SK-N-MC (cell line): ENCODE measurements around the gene C1orf74.
"Not testable (repeated sequence)": the region's sequence is repeated elsewhere in the genome, so short reads cannot be mapped to it uniquely, and the experiment has no call there.

Experiments
- DNase-seq: peaks from one replicate; pipeline ENCODE4 v3.0.0-alpha.2; 2011; ENCODE audit warnings: low read depth, low spot score
- H3K27ac ChIP-seq: fragments of 200-600 bp; sonication (generic); 2 replicates; pipeline ENCODE4 v1.5.1; 2016; ENCODE audit warnings: mixed run types
- H3K36me3 ChIP-seq: fragments of 200-600 bp; sonication (generic); 2 replicates; pipeline ENCODE4 v1.6.1; 2017; ENCODE audit warnings: antibody characterized with exemption, low read length, mixed read lengths; ENCODE audit not compliant: insufficient read depth
- H3K4me3 ChIP-seq: fragments of 200-600 bp; sonication (generic); 2 replicates; pipeline ENCODE4 v1.5.1; 2016
- H3K9ac ChIP-seq: fragments of 200-600 bp; sonication (generic); 2 replicates; pipeline ENCODE4 v1.8.0; 2017; ENCODE audit warnings: mixed run types, mixed read lengths; ENCODE audit not compliant: insufficient read length
- H3K9me3 ChIP-seq: fragments of 200-600 bp; sonication (generic); 2 replicates; pipeline ENCODE4 v1.6.1; 2017; ENCODE audit warnings: low read depth, mild to moderate bottlenecking, antibody characterized with exemption, low read length, moderate library complexity, mixed read lengths
- EZH2 ChIP-seq: fragments of 200-600 bp; sonication (generic); IDR thresholded peaks from one replicate; pipeline ENCODE4 v1.6.1; 2017; ENCODE audit warnings: antibody characterized with exemption
- FOXP2 ChIP-seq: optimal IDR thresholded peaks from 2 replicates; pipeline ENCODE3; 2011; ENCODE audit warnings: mild to moderate bottlenecking, moderate library complexity; ENCODE audit not compliant: insufficient read depth; ENCODE audit errors: extremely low read length, control extremely low read depth
- POLR2AphosphoS5 ChIP-seq: IDR thresholded peaks from 2 replicates; pipeline ENCODE4 v1.6.1; 2012; ENCODE audit warnings: mild to moderate bottlenecking, low read depth, low read length, borderline replicate concordance

The C1orf74 gene

GRCh38 chr1:209800984-209801834, 16.9 kb upstream of the C1orf74 start:
- H3K27ac ChIP-seq = no peak overlapping the region
- no peak for TF ChIP-seq EZH2
- no peak for TF ChIP-seq POLR2AphosphoS5
- no peak for TF ChIP-seq FOXP2
- H3K9me3 ChIP-seq = no peaks in the 10 kb centered on the region
- no peak for DNase-seq
- no peaks in the 10 kb centered on the region for H3K36me3 ChIP-seq
- no peak overlapping the region for H3K9ac ChIP-seq
- no peak overlapping the region for H3K4me3 ChIP-seq

GRCh38 chr1:209797978-209798639, 13.8 kb upstream of the C1orf74 start:
- Histone ChIP-seq H3K27ac (no peak overlapping the region), H3K9me3 (no peaks in the 10 kb centered on the region), H3K9ac (no peak overlapping the region), H3K36me3 (no peaks in the 10 kb centered on the region), H3K4me3 (no peak overlapping the region)
- TF ChIP-seq POLR2AphosphoS5 = no peak
- no peak for DNase-seq

DNA sequence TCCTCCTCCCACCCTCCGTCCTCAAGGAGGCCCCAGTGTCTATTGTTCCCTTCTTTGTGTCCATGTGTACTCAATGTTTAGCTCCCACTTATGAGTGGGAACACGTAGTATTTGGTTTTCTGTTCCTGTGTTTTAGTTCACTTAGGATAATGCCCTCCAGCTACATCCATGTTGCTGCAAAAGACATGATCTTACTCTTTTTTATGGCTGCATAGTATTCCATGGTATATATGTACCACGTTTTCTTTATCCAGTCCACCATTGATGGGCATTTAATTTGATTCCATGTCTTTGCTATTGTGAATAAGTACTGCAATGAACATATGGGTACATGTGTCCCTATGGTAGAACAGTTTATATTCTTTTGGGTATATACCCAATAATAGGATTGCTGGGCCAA, 9.4 kb upstream of the C1orf74 start:
- not testable (repeated sequence) for H3K4me3 ChIP-seq, H3K27ac ChIP-seq, H3K9me3 ChIP-seq, DNase-seq, H3K9ac ChIP-seq, H3K36me3 ChIP-seq

DNA sequence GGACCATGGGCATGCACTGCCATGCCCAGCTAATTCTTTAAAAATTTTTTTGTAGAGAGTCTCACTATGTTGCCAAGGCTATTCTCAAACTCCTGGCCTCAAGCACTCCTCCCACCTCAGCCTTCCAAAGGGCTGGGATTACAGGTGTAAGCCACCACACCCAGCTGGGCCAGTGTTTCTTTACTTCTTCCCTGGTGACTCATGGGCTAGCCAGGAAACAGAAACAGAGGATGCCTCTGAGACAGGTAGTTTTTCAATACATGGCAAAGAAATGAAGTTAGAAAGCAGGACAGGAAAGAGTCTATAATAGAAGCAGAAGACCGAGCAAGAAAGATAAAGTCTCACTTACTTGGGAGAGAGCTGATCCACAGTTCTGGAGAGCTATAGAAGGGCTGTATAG, 7.6 kb upstream of the C1orf74 start:
- Histone ChIP-seq H3K9ac (no peak overlapping the region), H3K4me3 (no peak overlapping the region), H3K36me3 (no peaks in the 10 kb centered on the region), H3K27ac (no peak overlapping the region), H3K9me3 (no peaks in the 10 kb centered on the region)
- DNase-seq = no peak
- TF ChIP-seq POLR2AphosphoS5 = no peak
- TF ChIP-seq FOXP2 = no peak
- no peak for TF ChIP-seq EZH2

DNA sequence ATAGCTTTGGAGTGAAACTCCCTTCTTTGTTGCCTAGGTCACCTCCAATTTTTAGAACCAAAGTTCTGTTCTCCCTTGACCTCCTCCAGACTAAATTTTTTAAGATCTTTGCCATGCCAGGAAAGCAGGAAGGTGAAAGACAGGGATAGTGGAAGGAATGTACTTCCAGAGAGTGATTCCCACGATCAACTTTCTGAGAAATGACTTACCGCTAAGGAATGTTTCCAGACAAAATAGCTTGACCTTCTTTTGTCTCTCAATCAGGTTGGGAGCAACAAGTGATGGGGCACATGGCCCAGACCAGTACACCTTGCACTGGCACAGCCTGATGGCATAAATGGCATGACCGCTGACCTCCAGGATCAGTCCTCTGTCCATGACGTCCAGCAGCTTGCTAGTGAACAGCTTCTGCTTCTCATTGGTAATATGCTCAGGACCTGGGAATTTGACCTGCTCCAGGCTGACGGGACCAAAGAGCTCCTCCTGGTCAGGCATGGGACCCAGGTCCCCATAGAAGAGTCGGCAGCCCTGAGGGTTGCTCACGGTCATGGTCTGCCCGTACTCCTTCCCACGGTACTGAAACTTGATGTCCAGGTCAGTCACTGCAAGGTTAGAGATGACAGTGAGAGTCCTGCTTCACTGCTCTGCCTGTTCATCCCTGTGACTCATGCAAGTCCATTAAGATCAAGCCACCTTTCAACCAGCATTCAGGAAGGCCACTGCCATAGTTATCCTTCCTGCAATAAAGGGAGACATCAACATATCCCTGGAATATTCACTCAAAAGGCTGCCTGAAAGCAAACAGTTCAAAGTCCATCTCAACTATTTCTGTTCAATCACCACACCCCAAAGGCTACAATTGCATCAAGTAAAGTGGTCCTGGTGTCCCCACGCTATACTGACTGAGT, 6.2 kb upstream of the C1orf74 start:
- H3K9me3 ChIP-seq = no peaks in the 10 kb centered on the region
- no peak overlapping the region for H3K9ac ChIP-seq
- no peak overlapping the region for H3K4me3 ChIP-seq
- H3K27ac ChIP-seq = no peak overlapping the region
- TF ChIP-seq FOXP2 (no peak), EZH2 (no peak), POLR2AphosphoS5 (no peak)
- H3K36me3 ChIP-seq = no peaks in the 10 kb centered on the region
- no peak for DNase-seq

- TF ChIP-seq FOXP2 (no peak), POLR2AphosphoS5 (no peak), EZH2 (no peak)
- no peak for DNase-seq
- no peak overlapping the region for H3K4me3 ChIP-seq
These were observed 4.9 kb upstream of the C1orf74 start for GRCh38 chr1:209789245-209789644.

GRCh38 chr1:209787551-209787950, 3.2 kb upstream of the C1orf74 start:
- Histone ChIP-seq H3K27ac (no peak overlapping the region), H3K36me3 (peaks cover 6% of the 10 kb centered on the region; the same call in 1 of the 2 replicates), H3K4me3 (no peak overlapping the region), H3K9ac (no peak overlapping the region), H3K9me3 (peaks cover 5% of the 10 kb centered on the region; the same call in 1 of the 2 replicates)
- DNase-seq = no peak
- TF ChIP-seq FOXP2 (no peak), EZH2 (no peak), POLR2AphosphoS5 (no peak)

More at GRCh38 chr1:209789245-209789644, 4.9 kb upstream of the C1orf74 start:
- H3K9me3 ChIP-seq = peaks cover 5% of the 10 kb centered on the region; the same call in 1 of the 2 replicates
- no peak overlapping the region for H3K27ac ChIP-seq
- H3K9ac ChIP-seq = no peak overlapping the region
- no peaks in the 10 kb centered on the region for H3K36me3 ChIP-seq

- no peak for TF ChIP-seq FOXP2
- no peak for TF ChIP-seq POLR2AphosphoS5
- TF ChIP-seq EZH2 = no peak
- DNase-seq = no peak
- Histone ChIP-seq H3K4me3 (no peak overlapping the region), H3K9ac (no peak overlapping the region), H3K36me3 (peaks cover 10% of the 10 kb centered on the region; the same call in 1 of the 2 replicates), H3K9me3 (peaks cover 5% of the 10 kb centered on the region; the same call in 1 of the 2 replicates), H3K27ac (no peak overlapping the region)
These were observed 1.8 kb upstream of the C1orf74 start for GRCh38 chr1:209786146-209786545.
